Measurements from ENCODE around the gene SLC35F5. TPM values are rescaled to one million over a fixed set of nuclear protein-coding genes. Genes with fewer than 3 reads are reported as not detected.
A peak's percentile ranks its signal among the peaks of the same experiment; 100 is the strongest.
"Not testable (repeated sequence)": the region's sequence is repeated elsewhere in the genome, so short reads cannot be mapped to it uniquely, and the experiment has no call there.

Gene SLC35F5
- total RNA-seq, 2 experiments from 2014 or later: 51.1 to 56.3 TPM

GRCh38 chr2:113698892-113699447 is 57.5 kb downstream of the SLC35F5 start:
- intact Hi-C loops (cut with micrococcal nuclease; ENCODE audit: unreplicated experiment): no loop called here
- H3K4me1 ChIP-seq (ENCODE audit: insufficient read depth, low read length, poor library complexity, severe bottlenecking): peaks cover 10% of the 10 kb centered on the region
- no peaks in the 10 kb centered on the region for H3K9me3 ChIP-seq (ENCODE audit: low read length)
- no peaks in the 10 kb centered on the region for H4K20me1 ChIP-seq (ENCODE audit: insufficient read depth, low read length)
- peak overlapping the region; percentile 3; the same call in 1 of the 2 replicates for H2AFZ ChIP-seq (ENCODE audit: low read length)
- no TSS peak for BruUV-seq (replicated peaks)
- no peak for DNase-seq (ENCODE audit: low spot score)
- no peak for TF ChIP-seq EZH2phosphoT487 (IDR thresholded peaks at IDR 0.05; ENCODE audit: borderline replicate concordance, low read depth, low read length)
- no peak for TF ChIP-seq CTCF (conservative IDR thresholded peaks at IDR 0.05; ENCODE audit: low read length)
- ChIA-PET CTCF (ENCODE audit: unreplicated experiment) (no interaction called here), POLR2A (interaction anchor here (0.6 kb wide), 1 partner anchor 42 kb away, joined by 3 read pairs; no protein-coding TSS in a partner anchor)
- no peaks in the 10 kb centered on the region for H3K79me2 ChIP-seq (ENCODE audit: insufficient read depth, low read depth, low read length)
- H3K4me2 ChIP-seq (ENCODE audit: low read length): no peak overlapping the region
- H3K4me3 ChIP-seq (ENCODE audit: low read depth, low read length, poor library complexity, severe bottlenecking): no peak overlapping the region
- no peaks in the 10 kb centered on the region; the same call in 1 of the 2 replicates for H3K36me3 ChIP-seq (ENCODE audit: insufficient read depth, low read length)
- H3K27ac ChIP-seq (ENCODE audit: low read depth, low read length, poor library complexity, severe bottlenecking): no peak overlapping the region
- no peaks in the 10 kb centered on the region for H3K9me2 ChIP-seq (ENCODE audit: insufficient read depth, low read length)

- BruUV-seq (replicated peaks); H3K9me3 ChIP-seq (ENCODE audit: low read length); DNase-seq (ENCODE audit: low spot score); H3K36me3 ChIP-seq (ENCODE audit: insufficient read depth, low read length); intact Hi-C loops (cut with micrococcal nuclease; ENCODE audit: unreplicated experiment); POLR2A ChIA-PET; H3K4me2 ChIP-seq (ENCODE audit: low read length); H3K9me2 ChIP-seq (ENCODE audit: insufficient read depth, low read length); H3K4me3 ChIP-seq (ENCODE audit: low read depth, low read length, poor library complexity, severe bottlenecking); H3K27ac ChIP-seq (ENCODE audit: low read depth, low read length, poor library complexity, severe bottlenecking); H3K79me2 ChIP-seq (ENCODE audit: insufficient read depth, low read depth, low read length); H4K20me1 ChIP-seq (ENCODE audit: insufficient read depth, low read length); H2AFZ ChIP-seq (ENCODE audit: low read length): not testable (repeated sequence)
- CTCF ChIA-PET (ENCODE audit: unreplicated experiment): interaction anchor here (0.6 kb wide), 1 partner anchor 64 kb away, joined by 3 read pairs; no protein-coding TSS in a partner anchor
- peaks cover 14% of the 10 kb centered on the region for H3K4me1 ChIP-seq (ENCODE audit: insufficient read depth, low read length, poor library complexity, severe bottlenecking)
Measured at GRCh38 chr2:113698251-113698650, 58.2 kb downstream of the SLC35F5 start.

DNA sequence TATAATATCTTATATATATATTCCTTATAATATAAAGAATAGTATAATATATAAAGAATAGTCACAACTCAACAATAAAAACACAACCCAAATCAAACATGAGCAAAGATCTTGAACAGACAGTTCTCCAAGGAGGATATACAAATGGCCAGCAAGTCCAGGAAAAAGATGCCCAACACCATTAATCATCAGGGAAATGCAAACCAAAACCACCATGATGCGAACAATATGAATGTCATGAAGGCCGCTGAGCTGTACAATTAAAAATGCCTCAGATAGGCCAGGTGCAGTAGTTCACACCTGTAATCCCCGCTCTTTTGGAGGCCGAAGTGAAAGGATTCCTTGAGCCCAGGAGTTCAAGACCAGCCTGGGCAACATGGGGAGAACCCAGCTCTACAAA is 58.9 kb downstream of the SLC35F5 start:
- H3K4me1 ChIP-seq (ENCODE audit: insufficient read depth, low read length, poor library complexity, severe bottlenecking): peaks cover 14% of the 10 kb centered on the region
- no peaks in the 10 kb centered on the region for H3K79me2 ChIP-seq (ENCODE audit: insufficient read depth, low read depth, low read length)
- BruUV-seq (replicated peaks): no TSS peak
- H3K9me3 ChIP-seq (ENCODE audit: low read length): no peaks in the 10 kb centered on the region
- no peak overlapping the region for H3K27ac ChIP-seq (ENCODE audit: low read depth, low read length, poor library complexity, severe bottlenecking)
- H3K36me3 ChIP-seq (ENCODE audit: insufficient read depth, low read length): no peaks in the 10 kb centered on the region
- H3K9me2 ChIP-seq (ENCODE audit: insufficient read depth, low read length): no peaks in the 10 kb centered on the region
- POLR2A ChIA-PET: no interaction called here
- intact Hi-C loops (cut with micrococcal nuclease; ENCODE audit: unreplicated experiment): no loop called here
- CTCF ChIA-PET (ENCODE audit: unreplicated experiment): interaction anchor here (0.6 kb wide), 1 partner anchor 63 kb away, joined by 3 read pairs; no protein-coding TSS in a partner anchor
- DNase-seq (ENCODE audit: low spot score): no peak
- H3K4me3 ChIP-seq (ENCODE audit: low read depth, low read length, poor library complexity, severe bottlenecking): no peak overlapping the region
- no peak overlapping the region for H2AFZ ChIP-seq (ENCODE audit: low read length)
- no peaks in the 10 kb centered on the region for H4K20me1 ChIP-seq (ENCODE audit: insufficient read depth, low read length)
- no peak overlapping the region for H3K4me2 ChIP-seq (ENCODE audit: low read length)
- TF ChIP-seq CTCF (conservative IDR thresholded peaks at IDR 0.05; ENCODE audit: low read length) (no peak), EZH2phosphoT487 (IDR thresholded peaks at IDR 0.05; ENCODE audit: borderline replicate concordance, low read depth, low read length) (no peak)
